HL-60 (cell line): ENCODE results near the gene NUP62.
"Not testable (repeated sequence)": the region's sequence is repeated elsewhere in the genome, so short reads cannot be mapped to it uniquely, and the experiment has no call there.

Source experiments
- DNase-seq, 2 experiments: peaks; one replicate each; pipeline ENCODE4 v3.0.0-alpha.2; 2010 to 2020; ENCODE audit warnings: low read depth in 1 of 2, low spot score in 1 of 2
- H3K27ac ChIP-seq: fragments of 250-450 bp; sonication (Bioruptor Pico); replicated peaks from 2 replicates; pipeline ENCODE4 v1.5.1; 2020; ENCODE audit warnings: mild to moderate bottlenecking, moderate library complexity
- H3K27me3 ChIP-seq: fragments of 250-450 bp; sonication (Bioruptor Pico); 2 replicates; pipeline ENCODE4 v1.5.1; 2021; ENCODE audit warnings: mild to moderate bottlenecking, moderate library complexity; ENCODE audit not compliant: insufficient read depth, poor library complexity, severe bottlenecking
- H3K4me3 ChIP-seq: replicated peaks from 2 replicates; pipeline ENCODE4 v1.5.1; 2011; ENCODE audit warnings: mild to moderate bottlenecking, control low read depth, low read length; ENCODE audit not compliant: insufficient read depth
- GABPA ChIP-seq: IDR thresholded peaks from 2 replicates; pipeline ENCODE4 v1.6.1; 2012; ENCODE audit warnings: low read depth
- POLR2AphosphoS5 ChIP-seq: IDR thresholded peaks from 2 replicates; pipeline ENCODE4 v1.6.1; 2012; ENCODE audit warnings: low read depth
- REST ChIP-seq: IDR thresholded peaks from 2 replicates; pipeline ENCODE4 v1.6.1; 2012; ENCODE audit warnings: low read depth; ENCODE audit not compliant: insufficient replicate concordance
- SPI1 ChIP-seq: IDR thresholded peaks from 2 replicates; pipeline ENCODE4 v1.6.1; 2012; ENCODE audit warnings: low read depth, mild to moderate bottlenecking, borderline replicate concordance
- TF ChIP-seq, protein P1 (sequence below): IDR thresholded peaks from one replicate; pipeline ENCODE4 v1.5.1; 2011; ENCODE audit warnings: low read length, control low read depth, inconsistent platforms; ENCODE audit not compliant: insufficient read depth

NUP62 gene

DNA sequence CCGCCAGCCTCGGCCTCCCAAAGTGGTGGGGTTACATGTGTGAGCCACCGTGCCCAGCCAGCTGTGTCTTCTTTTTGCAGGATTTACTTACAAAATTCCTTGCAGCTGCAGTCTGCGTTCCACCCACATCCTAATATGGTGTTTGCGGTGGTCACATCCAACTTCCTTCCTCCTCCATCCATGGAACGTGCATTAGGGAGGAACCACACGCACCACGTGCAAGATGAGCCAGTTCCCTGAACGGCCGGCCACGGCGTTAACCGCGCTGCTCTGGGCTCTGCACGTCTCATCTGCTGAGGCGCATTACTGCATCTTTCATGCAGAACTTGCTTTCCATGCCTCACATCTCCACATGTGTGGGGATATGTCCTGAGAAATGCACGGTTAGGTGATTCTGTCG is 44.7 kb upstream of the NUP62 start:
- TF ChIP-seq POLR2AphosphoS5 (peak; percentile 73), SPI1 (peak; percentile 78), GABPA (no peak)
- Histone ChIP-seq H3K4me3 (no peak overlapping the region), H3K27ac (no peak overlapping the region), H3K27me3 (no peaks in the 10 kb centered on the region)
- DNase-seq = peak; percentile 85 to 95

GRCh38 chr19:49972841-49973240 is 43.5 kb upstream of the NUP62 start:
- no peak for DNase-seq
- TF ChIP-seq, protein P1, sequence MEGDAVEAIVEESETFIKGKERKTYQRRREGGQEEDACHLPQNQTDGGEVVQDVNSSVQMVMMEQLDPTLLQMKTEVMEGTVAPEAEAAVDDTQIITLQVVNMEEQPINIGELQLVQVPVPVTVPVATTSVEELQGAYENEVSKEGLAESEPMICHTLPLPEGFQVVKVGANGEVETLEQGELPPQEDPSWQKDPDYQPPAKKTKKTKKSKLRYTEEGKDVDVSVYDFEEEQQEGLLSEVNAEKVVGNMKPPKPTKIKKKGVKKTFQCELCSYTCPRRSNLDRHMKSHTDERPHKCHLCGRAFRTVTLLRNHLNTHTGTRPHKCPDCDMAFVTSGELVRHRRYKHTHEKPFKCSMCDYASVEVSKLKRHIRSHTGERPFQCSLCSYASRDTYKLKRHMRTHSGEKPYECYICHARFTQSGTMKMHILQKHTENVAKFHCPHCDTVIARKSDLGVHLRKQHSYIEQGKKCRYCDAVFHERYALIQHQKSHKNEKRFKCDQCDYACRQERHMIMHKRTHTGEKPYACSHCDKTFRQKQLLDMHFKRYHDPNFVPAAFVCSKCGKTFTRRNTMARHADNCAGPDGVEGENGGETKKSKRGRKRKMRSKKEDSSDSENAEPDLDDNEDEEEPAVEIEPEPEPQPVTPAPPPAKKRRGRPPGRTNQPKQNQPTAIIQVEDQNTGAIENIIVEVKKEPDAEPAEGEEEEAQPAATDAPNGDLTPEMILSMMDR = no peak
- TF ChIP-seq SPI1 = no peak
- no peak overlapping the region for H3K27ac ChIP-seq

GRCh38 chr19:49971991-49972411 is 42.7 kb upstream of the NUP62 start:
- H3K27ac ChIP-seq = no peak overlapping the region
- no peaks in the 10 kb centered on the region for H3K27me3 ChIP-seq
- TF ChIP-seq, protein P1 = no peak
- TF ChIP-seq POLR2AphosphoS5 (no peak), SPI1 (no peak), REST (no peak), GABPA (no peak)
- H3K4me3 ChIP-seq = no peak overlapping the region
- DNase-seq = no peak

More at GRCh38 chr19:49972841-49973240, 43.5 kb upstream of the NUP62 start:
- no peak overlapping the region for H3K4me3 ChIP-seq
- H3K27me3 ChIP-seq = no peaks in the 10 kb centered on the region

DNA sequence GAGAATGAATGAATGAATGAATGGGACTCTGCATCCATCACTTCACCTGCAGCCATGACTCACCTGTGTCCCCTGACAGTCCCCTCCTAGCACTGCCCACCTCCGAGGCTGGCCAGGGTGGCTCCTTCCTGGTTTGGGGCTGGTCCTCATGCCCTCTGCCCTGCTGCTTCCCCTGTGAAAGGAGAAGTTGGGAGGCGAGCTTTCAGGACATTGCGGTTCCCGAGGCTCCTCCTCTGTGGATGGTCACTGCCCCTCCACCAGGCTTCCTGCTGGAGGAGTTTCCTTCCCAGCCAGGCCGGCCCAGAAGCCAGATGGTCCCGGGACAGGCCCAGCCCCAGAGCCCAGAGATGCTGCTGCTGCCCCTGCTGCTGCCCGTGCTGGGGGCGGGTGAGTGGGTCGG is 40.1 kb upstream of the NUP62 start:
- H3K4me3 ChIP-seq, H3K27ac ChIP-seq, H3K27me3 ChIP-seq: not testable (repeated sequence)
- peak in 1 of 2 experiments; percentile 59 for DNase-seq

- TF ChIP-seq SPI1 = peak; percentile 46; the same call in 1 of the 2 replicates
- TF ChIP-seq, protein P1 = no peak
- DNase-seq = peak; percentile 66 to 91
- no peak overlapping the region for H3K27ac ChIP-seq
- H3K27me3 ChIP-seq = no peaks in the 10 kb centered on the region
- H3K4me3 ChIP-seq = no peak overlapping the region
These were observed 39.1 kb upstream of the NUP62 start for GRCh38 chr19:49968279-49968922.

GRCh38 chr19:49960980-49961379 is 31.7 kb upstream of the NUP62 start, which contains the start of gene SIGLEC11:
Gene SIGLEC11 (minus strand): TSS chr19:49961172. CDS start chr19:49961081, 91 bp downstream.
- DNase-seq, H3K4me3 ChIP-seq, H3K27me3 ChIP-seq, H3K27ac ChIP-seq: not testable (repeated sequence)

DNA sequence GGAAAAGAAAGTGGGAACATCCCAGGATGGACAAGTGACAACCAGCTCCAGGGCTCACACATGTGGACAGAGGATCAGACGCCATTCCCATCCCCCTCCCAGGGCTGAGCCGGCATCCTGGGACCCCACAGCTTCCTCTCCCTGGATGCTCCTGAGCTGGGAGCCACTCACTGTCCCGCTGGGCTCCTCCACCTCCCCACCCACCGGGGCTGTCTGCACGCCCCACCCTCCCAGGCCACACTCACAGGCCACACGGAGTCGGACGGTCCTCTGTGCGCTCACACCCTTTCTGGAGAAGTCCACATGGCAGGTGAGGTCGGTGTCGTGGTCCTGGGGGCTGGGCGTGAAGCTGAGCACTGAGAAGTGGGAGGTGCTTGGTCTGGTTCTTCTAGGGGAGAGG is 30.6 kb upstream of the NUP62 start:
- H3K4me3 ChIP-seq, H3K27ac ChIP-seq, H3K27me3 ChIP-seq, DNase-seq: not testable (repeated sequence)

- DNase-seq, H3K4me3 ChIP-seq, H3K27ac ChIP-seq, H3K27me3 ChIP-seq: not testable (repeated sequence)
These were observed 29.3 kb upstream of the NUP62 start for GRCh38 chr19:49958596-49958995.

DNA sequence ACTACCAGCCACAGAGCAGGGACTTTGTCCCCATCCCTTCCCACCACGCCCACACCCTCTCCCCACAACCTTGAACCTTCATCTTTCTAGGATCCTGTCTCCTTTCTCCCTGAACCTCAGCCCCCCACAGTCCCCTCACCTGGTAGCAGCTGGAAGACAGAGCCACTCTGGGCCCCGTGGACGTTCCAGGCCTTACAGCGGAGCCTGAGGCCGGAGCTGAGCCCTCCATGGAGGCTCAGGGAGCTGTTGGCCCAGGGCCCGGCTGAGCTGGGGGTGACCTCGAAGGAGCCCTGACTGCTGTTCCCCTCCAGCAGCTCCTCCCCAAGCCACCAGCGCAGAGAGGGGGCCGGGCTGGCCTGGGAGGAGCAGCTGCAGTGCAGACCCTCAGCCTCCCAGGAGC is 28.8 kb upstream of the NUP62 start:
- not testable (repeated sequence) for DNase-seq, H3K4me3 ChIP-seq, H3K27me3 ChIP-seq, H3K27ac ChIP-seq
